ENCODE measurements around the gene SCN1A.

- no peak for TF ChIP-seq POLR2AphosphoS5 (IDR thresholded peaks at IDR 0.05; ENCODE audit: borderline replicate concordance, low read depth, low read length)
- TF ChIP-seq EZH2 (IDR thresholded peaks at IDR 0.05): no peak
- no peak for TF ChIP-seq FOXP2 (optimal IDR thresholded peaks at IDR 0.05; ENCODE audit: control extremely low read depth, extremely low read length, insufficient read depth)
Observed at GRCh38 chr2:165967746-165968145, 160.1 kb downstream of the SCN1A start.
